HG02642 (cell line): Measurements from ENCODE around the gene ZBTB34.
"Not testable (repeated sequence)": the region's sequence is repeated elsewhere in the genome, so short reads cannot be mapped to it uniquely, and the experiment has no call there.

ENCODE experiments used
- ATAC-seq: cut with Tn5 transposase; IDR thresholded peaks from one replicate; pipeline ENCODE4 v1.9.1; 2021; ENCODE audit warnings: mild to moderate bottlenecking; ENCODE audit not compliant: unreplicated experiment, poor library complexity

Gene ZBTB34

GRCh38 chr9:126860077-126860756, at the start of gene ZBTB34:
TSS of gene ZBTB34 (plus strand) at chr9:126860639. CDS start at chr9:126879400, 18,761 bp downstream.
- peak; percentile 79 for ATAC-seq

- no peak for ATAC-seq
Observed at GRCh38 chr9:126813072-126813471, 47.4 kb upstream of the ZBTB34 start.

GRCh38 chr9:126814091-126814490, 46.3 kb upstream of the ZBTB34 start:
- ATAC-seq, result no peak

- ATAC-seq, result not testable (repeated sequence)
Observed at GRCh38 chr9:126817615-126818014, 42.8 kb upstream of the ZBTB34 start.

GRCh38 chr9:126818482-126818881, 42.0 kb upstream of the ZBTB34 start:
- ATAC-seq, result no peak

GRCh38 chr9:126819482-126819881, 41.0 kb upstream of the ZBTB34 start:
- ATAC-seq, result no peak

- no peak for ATAC-seq
Observed at GRCh38 chr9:126822278-126822677, 38.2 kb upstream of the ZBTB34 start.

GRCh38 chr9:126822873-126823272, 37.6 kb upstream of the ZBTB34 start:
- no peak for ATAC-seq

GRCh38 chr9:126824052-126824451, 36.4 kb upstream of the ZBTB34 start:
- not testable (repeated sequence) for ATAC-seq

GRCh38 chr9:126827227-126827626, 33.2 kb upstream of the ZBTB34 start:
- ATAC-seq, result no peak

GRCh38 chr9:126829035-126829434, 31.4 kb upstream of the ZBTB34 start:
- no peak for ATAC-seq

GRCh38 chr9:126830827-126831226, 29.6 kb upstream of the ZBTB34 start:
- ATAC-seq, result no peak

- ATAC-seq, result no peak
Observed at GRCh38 chr9:126832440-126832839, 28.0 kb upstream of the ZBTB34 start.

- ATAC-seq, result no peak
Observed at GRCh38 chr9:126833020-126833419, 27.4 kb upstream of the ZBTB34 start.

- no peak for ATAC-seq
Observed at GRCh38 chr9:126833710-126834345, 26.6 kb upstream of the ZBTB34 start.

GRCh38 chr9:126834672-126835071, 25.8 kb upstream of the ZBTB34 start:
- no peak for ATAC-seq

- no peak for ATAC-seq
Observed at GRCh38 chr9:126836216-126836615, 24.2 kb upstream of the ZBTB34 start.

GRCh38 chr9:126838055-126838811, 22.2 kb upstream of the ZBTB34 start:
- ATAC-seq, result no peak

- ATAC-seq, result no peak
Observed at GRCh38 chr9:126838895-126839294, 21.5 kb upstream of the ZBTB34 start.

- no peak for ATAC-seq
Observed at GRCh38 chr9:126839301-126839700, 21.1 kb upstream of the ZBTB34 start.

- ATAC-seq, result no peak
Observed at GRCh38 chr9:126842220-126842842, 18.1 kb upstream of the ZBTB34 start.
